Heart right ventricle (tissue), 16 donors: ENCODE results near the gene SUMO3. TPM values are rescaled to one million over a fixed set of nuclear protein-coding genes. Genes with fewer than 3 reads are reported as not detected.
A peak's percentile ranks its signal among the peaks of the same experiment; 100 is the strongest.

Experiments
- ATAC-seq, 8 donors: fragments of 200-7000 bp; cut with Tn5 transposase; one replicate each; pipeline ENCODE4 v1.9.1; 2020; ENCODE audit warnings: mild to moderate bottlenecking in 8 of 8, moderate library complexity in 8 of 8, moderate number of reproducible peaks in 1 of 8
- DNase-seq, 2 donors: peaks; one replicate each; pipeline ENCODE4 v3.0.0-alpha.2; 2020
- H3K27ac ChIP-seq, 10 donors: fragments of 200-600 bp; sonication (generic) in 2 of 10; one replicate each; pipeline versions ENCODE4 v1.5.0 to v1.8.0; 2020 to 2022; ENCODE audit warnings: mild to moderate bottlenecking in 3 of 10
- H3K27me3 ChIP-seq, 7 donors: fragments of 200-600 bp; one replicate each; pipeline ENCODE4 v1.8.0; 2021 to 2022; ENCODE audit warnings: mild to moderate bottlenecking in 2 of 7
- H3K36me3 ChIP-seq, 9 donors: fragments of 200-600 bp; sonication (generic) in 1 of 9; one replicate each; pipeline versions ENCODE4 v1.5.0 to v1.8.0; 2020 to 2022; ENCODE audit warnings: mild to moderate bottlenecking in 2 of 9
- H3K4me1 ChIP-seq, 9 donors: fragments of 200-600 bp; sonication (generic) in 1 of 9; one replicate each; pipeline versions ENCODE4 v1.5.0 to v1.8.0; 2020 to 2022; ENCODE audit warnings: mild to moderate bottlenecking in 4 of 9
- H3K4me3 ChIP-seq, 10 donors: fragments of 200-600 bp; sonication (generic) in 2 of 10; one replicate each; pipeline versions ENCODE4 v1.5.0 to v1.8.0; 2020 to 2022; ENCODE audit warnings: mild to moderate bottlenecking in 7 of 10, moderate library complexity in 2 of 10
- H3K9me3 ChIP-seq, 11 donors: fragments of 200-600 bp in 10 of 11; sonication (generic) in 2 of 11; one replicate each; pipeline versions ENCODE4 v1.5.0 to v1.8.0; 2013 to 2022; ENCODE audit warnings: mild to moderate bottlenecking in 2 of 11, control low read depth in 1 of 11, moderate library complexity in 1 of 11
- CTCF ChIP-seq, 9 donors: fragments of 200-600 bp; sonication (generic) in 2 of 9; IDR thresholded peaks; one replicate each; pipeline versions ENCODE4 v1.5.0 to v1.8.0; 2021 to 2022; ENCODE audit warnings: antibody characterized with exemption in 9 of 9, mild to moderate bottlenecking in 5 of 9, moderate library complexity in 1 of 9
- WGBS, 2 donors: extraction: QIAGEN DNeasy Blood & Tissue Kit; methylation state at CpG; one replicate each; pipeline ENCODE4 v1.1.7; 2013; ENCODE audit warnings: inconsistent platforms in 1 of 2; 5-methylcytosine and 5-hydroxymethylcytosine counted together
- intact Hi-C, 10 donors: fragments of 100-400 bp; cut with DNase I; formaldehyde crosslinking; loops; one replicate each; pipeline versions ENCODE4 v1.11.1 to v1.14.2; 2022
- polyA plus RNA-seq, 2 donors: library from polyadenylated mRNA; stranded (reverse); fragments of 200-250 nt; gene quantifications; one replicate each; pipeline ENCODE4 v1.2.3, GENCODE V29; 2013
- total RNA-seq, 10 donors: library from RNA; stranded (reverse); fragmentation: NEBNext Ultra II Directional in 3 of 10; extraction: Animal tissue kit (Norgen Biotek cat#: 25700) in 3 of 10; gene quantifications; one replicate each; pipeline versions ENCODE4 v1.2.1 to v1.2.4, GENCODE V29; 2021 to 2023
- donor health status: Arrhythmogenic right ventricular cardiomyopathy.
- donor health status: ischemic (EF 13 %, LVEDD 7.1; RV severe dilation, severe dysfunction).
- donor health status: healthy with polysubstance abuse.
- donor health status: DM: no; HTN: yes; CAD: no.
- donor health status: DM: no; HTN: no; CAD: no.
- donor health status: ischemic (EF 25% LVEDD 6.9; RV normal size, moderate dysfunction).
- donor health status: ischemic (EF 25% LVEDD 5.7; RV mildly dilated, moderate dysfunction).
- donor health status: healthy.
- donor health status: DM: yes; HTN: yes; CAD: no.
- donor health status: Ischemic cardiomyopathy.
- donor health status: ischemic (EF 35%, LVEDD 5.7; RV mildly dilated, moderate dysfunction).
- donor health status: nonischemic (EF 11% LVEDD 7.7; RV severe dilation, severe dysfunction).
- donor health status: DM: yes; HTN: yes; CAD: no.
- donor health status: PGD.
- donor health status: ischemic (EF 29% LVEDD 5.4; RV normal size, mild dysfunction).
- donor health status: nonischemic (EF 23%, LVEDD 6.1; RV moderate dilation, normal function).

SUMO3 gene
- total and polyA plus RNA-seq, 12 donors = 14.9 to 80.9 (median 70.5) TPM

- H3K9me3 ChIP-seq = peaks cover 0 to 56% (median 18%) of the 10 kb centered on the region in 11 donors
- no peak for ATAC-seq
- no peak overlapping the region for H3K4me3 ChIP-seq
- TF ChIP-seq CTCF (IDR thresholded peaks at IDR 0.05) = no peak
- 71 to 72% methylated on average over 5 of the region's 5 CpGs for WGBS, 2 donors
- no peak overlapping the region for H3K27ac ChIP-seq
- H3K27me3 ChIP-seq = no peaks in the 10 kb centered on the region
- no peak for DNase-seq
- H3K36me3 ChIP-seq = no peaks in the 10 kb centered on the region
- intact Hi-C loops = no loop called here
- peaks cover 0 to 9% (median 6%) of the 10 kb centered on the region in 9 donors for H3K4me1 ChIP-seq
Observed at GRCh38 chr21:44822484-44823178, 4.8 kb upstream of the SUMO3 start.

GRCh38 chr21:44820851-44821250 lies 3.0 kb upstream of the SUMO3 start:
- ATAC-seq (no peak), DNase-seq (no peak)
- H3K9me3 ChIP-seq = peaks cover 0 to 52% (median 18%) of the 10 kb centered on the region in 11 donors
- H3K4me1 ChIP-seq = peaks cover 9 to 25% (median 21%) of the 10 kb centered on the region in 9 donors
- H3K4me3 ChIP-seq = no peak overlapping the region
- no peaks in the 10 kb centered on the region for H3K36me3 ChIP-seq
- no peak for TF ChIP-seq CTCF (IDR thresholded peaks at IDR 0.05)
- no peaks in the 10 kb centered on the region for H3K27me3 ChIP-seq
- 76 to 84% methylated on average over 3 of the region's 3 CpGs for WGBS, 2 donors
- intact Hi-C loops = no loop called here
- H3K27ac ChIP-seq = no peak overlapping the region

GRCh38 chr21:44819283-44820243 lies 1.7 kb upstream of the SUMO3 start:
- Histone ChIP-seq H3K27me3 (no peaks in the 10 kb centered on the region), H3K4me3 (no peak overlapping the region), H3K9me3 (peaks cover 0 to 52% (median 18%) of the 10 kb centered on the region in 11 donors), H3K27ac (peak overlapping the region in 1 of 10 donors; percentile 94), H3K36me3 (no peaks in the 10 kb centered on the region), H3K4me1 (peaks cover 9 to 37% (median 25%) of the 10 kb centered on the region in 9 donors)
- TF ChIP-seq CTCF (IDR thresholded peaks at IDR 0.05) = no peak
- 97 to 98% methylated on average over 33 of the region's 33 CpGs for WGBS, 2 donors
- intact Hi-C loops = loop anchor here in 6 of 10 donors (2.0 to 10.0 kb wide), 6 partner anchors 53 to 315 kb away; partner anchors contain the start of gene PTTG1IP (in 4 of the 6)
- DNase-seq (no peak), ATAC-seq (no peak)

- intact Hi-C loops = loop anchor here in 6 of 10 donors (2.0 to 10.0 kb wide), 6 partner anchors 54 to 316 kb away; partner anchors contain the start of gene PTTG1IP (in 4 of the 6)
- H3K27ac ChIP-seq = peak overlapping the region; percentile 37 to 99 (median 96)
- peak in 3 of 8 donors; percentile 0 to 2 (median 0) for ATAC-seq
Observed at GRCh38 chr21:44818640-44819011, 764 bp upstream of the SUMO3 start.

More at GRCh38 chr21:44818640-44819011, 764 bp upstream of the SUMO3 start:
- H3K4me1 ChIP-seq = peaks cover 9 to 44% (median 25%) of the 10 kb centered on the region in 9 donors
- 50 to 57% methylated on average over 37 of the region's 37 CpGs for WGBS, 2 donors
- H3K27me3 ChIP-seq = no peaks in the 10 kb centered on the region
- no peak for TF ChIP-seq CTCF (IDR thresholded peaks at IDR 0.05)
- DNase-seq = peak in 1 of 2 donors; percentile 43
- H3K9me3 ChIP-seq = peaks cover 0 to 50% (median 18%) of the 10 kb centered on the region in 11 donors
- H3K36me3 ChIP-seq = peaks cover 0 to 7% (median 3%) of the 10 kb centered on the region in 9 donors
- H3K4me3 ChIP-seq = peak overlapping the region; percentile 52 to 97 (median 82)
